ENCODE data around the gene GPHB5. TPM values are rescaled to one million over a fixed set of nuclear protein-coding genes. Genes with fewer than 3 reads are reported as not detected.

The GPHB5 gene
- total RNA-seq, 4 donors from 2014 or later, result not detected

DNA sequence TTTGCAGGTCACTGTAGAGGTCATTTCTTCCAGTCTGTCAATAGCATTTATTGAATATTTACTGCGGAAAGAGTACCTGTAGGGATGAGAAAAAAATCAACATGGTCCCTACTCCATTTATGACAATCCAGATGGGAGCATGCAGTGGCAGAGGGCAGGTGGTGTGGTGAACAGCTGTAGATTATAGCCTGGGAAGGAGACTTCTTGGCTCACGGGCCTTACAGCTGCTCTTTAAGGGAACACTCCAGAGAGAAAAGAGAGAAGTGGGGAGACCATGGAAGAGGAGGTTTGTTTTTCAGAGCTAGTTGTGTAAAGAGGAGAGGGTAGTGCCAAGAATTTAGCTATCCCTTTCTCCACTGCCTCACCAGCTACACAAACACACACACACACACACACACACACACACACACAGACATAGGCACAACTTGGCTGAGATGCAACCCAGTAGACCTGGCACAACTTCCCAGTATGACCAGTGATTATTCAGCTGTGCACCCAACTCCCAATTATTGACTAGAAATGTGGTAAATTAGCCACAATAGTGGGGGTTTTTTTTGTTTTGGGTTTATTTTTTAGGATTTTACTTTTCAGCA, 41.0 kb downstream of the GPHB5 start:
- WGBS, 2 donors (ENCODE audit: low coverage in 1 of 2), result 17 to 42% methylated on average over 2 of the region's 2 CpGs
- in situ Hi-C loops (cut with MboI; ENCODE audit: low pct_ligation_motif_present in 1 of 4, low pct_unique_long_range_greater_than_20kb in 1 of 4, low sequenced_read_pairs in 3 of 4) (loop anchor here in 3 of 4 donors (10.0 to 25.0 kb wide), 2 partner anchors 103 to 1115 kb away; no protein-coding TSS in a partner anchor), intact Hi-C loops (cut with DNase I; ENCODE audit: low total_unique reads) (loop anchor here (2.0 kb wide), 1 partner anchor 103 kb away; no protein-coding TSS in a partner anchor)
- DNase-seq, result no peak
- H3K9me3 ChIP-seq, result no peaks in the 10 kb centered on the region
- no peaks in the 10 kb centered on the region for H3K27me3 ChIP-seq
- no peak overlapping the region for H3K27ac ChIP-seq
- H3K36me3 ChIP-seq, result no peaks in the 10 kb centered on the region
- no peaks in the 10 kb centered on the region for H3K4me1 ChIP-seq
- no peak overlapping the region for H3K4me3 ChIP-seq
- TF ChIP-seq, protein P1, sequence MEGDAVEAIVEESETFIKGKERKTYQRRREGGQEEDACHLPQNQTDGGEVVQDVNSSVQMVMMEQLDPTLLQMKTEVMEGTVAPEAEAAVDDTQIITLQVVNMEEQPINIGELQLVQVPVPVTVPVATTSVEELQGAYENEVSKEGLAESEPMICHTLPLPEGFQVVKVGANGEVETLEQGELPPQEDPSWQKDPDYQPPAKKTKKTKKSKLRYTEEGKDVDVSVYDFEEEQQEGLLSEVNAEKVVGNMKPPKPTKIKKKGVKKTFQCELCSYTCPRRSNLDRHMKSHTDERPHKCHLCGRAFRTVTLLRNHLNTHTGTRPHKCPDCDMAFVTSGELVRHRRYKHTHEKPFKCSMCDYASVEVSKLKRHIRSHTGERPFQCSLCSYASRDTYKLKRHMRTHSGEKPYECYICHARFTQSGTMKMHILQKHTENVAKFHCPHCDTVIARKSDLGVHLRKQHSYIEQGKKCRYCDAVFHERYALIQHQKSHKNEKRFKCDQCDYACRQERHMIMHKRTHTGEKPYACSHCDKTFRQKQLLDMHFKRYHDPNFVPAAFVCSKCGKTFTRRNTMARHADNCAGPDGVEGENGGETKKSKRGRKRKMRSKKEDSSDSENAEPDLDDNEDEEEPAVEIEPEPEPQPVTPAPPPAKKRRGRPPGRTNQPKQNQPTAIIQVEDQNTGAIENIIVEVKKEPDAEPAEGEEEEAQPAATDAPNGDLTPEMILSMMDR (IDR thresholded peaks at IDR 0.05), result no peak
- TF ChIP-seq POLR2A (IDR thresholded peaks at IDR 0.05) (no peak), EP300 (IDR thresholded peaks at IDR 0.05; ENCODE audit: low read depth) (no peak), POLR2AphosphoS5 (IDR thresholded peaks at IDR 0.05) (no peak)

- Histone ChIP-seq H3K9me3 (no peaks in the 10 kb centered on the region), H3K4me3 (no peak overlapping the region), H3K27me3 (no peaks in the 10 kb centered on the region), H3K27ac (no peak overlapping the region), H3K36me3 (no peaks in the 10 kb centered on the region), H3K4me1 (no peaks in the 10 kb centered on the region)
- 37 to 47% methylated on average over 5 of the region's 5 CpGs for whole genome bisulfite sequencing, 2 donors (ENCODE audit: low coverage in 1 of 2)
- DNase-seq, result no peak
- in situ Hi-C loops (cut with MboI; ENCODE audit: low pct_ligation_motif_present in 1 of 4, low pct_unique_long_range_greater_than_20kb in 1 of 4, low sequenced_read_pairs in 3 of 4) (loop anchor here in 3 of 4 donors (10.0 to 25.0 kb wide), 2 partner anchors 102 to 1114 kb away; no protein-coding TSS in a partner anchor), intact Hi-C loops (cut with DNase I; ENCODE audit: low total_unique reads) (loop anchor here (2.0 kb wide), 1 partner anchor 102 kb away; no protein-coding TSS in a partner anchor)
- no peak for TF ChIP-seq POLR2AphosphoS5 (IDR thresholded peaks at IDR 0.05)
- no peak for TF ChIP-seq POLR2A (IDR thresholded peaks at IDR 0.05)
- TF ChIP-seq EP300 (IDR thresholded peaks at IDR 0.05; ENCODE audit: low read depth), result no peak
- TF ChIP-seq, protein P1 (IDR thresholded peaks at IDR 0.05), result peak; percentile 67 to 79 (median 69)
These were observed 42.0 kb downstream of the GPHB5 start for GRCh38 chr14:63276492-63277342.

DNA sequence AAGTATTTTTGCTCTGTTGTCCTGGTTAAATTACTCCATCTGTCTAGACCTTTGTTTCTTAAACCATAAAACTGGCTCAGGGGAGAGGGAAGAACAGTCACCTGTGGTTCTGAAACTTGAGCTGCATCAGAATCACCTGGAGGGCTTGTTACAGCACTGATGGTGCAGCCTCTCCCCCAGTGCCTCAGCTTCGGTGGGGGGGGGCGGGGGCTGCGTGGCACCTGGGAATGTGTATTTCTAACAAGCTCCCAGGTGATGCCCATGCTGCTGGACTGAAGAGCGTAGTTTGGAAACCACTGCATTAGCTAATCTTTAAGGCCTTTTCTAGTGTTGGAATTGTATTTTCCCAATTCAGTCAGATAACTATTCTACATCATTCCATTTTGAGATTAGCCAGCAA, 42.7 kb downstream of the GPHB5 start:
- intact Hi-C loops (cut with DNase I; ENCODE audit: low total_unique reads), result loop anchor here (2.0 kb wide), 1 partner anchor 101 kb away; no protein-coding TSS in a partner anchor
- TF ChIP-seq POLR2A (IDR thresholded peaks at IDR 0.05) (no peak), POLR2AphosphoS5 (IDR thresholded peaks at IDR 0.05) (no peak), EP300 (IDR thresholded peaks at IDR 0.05; ENCODE audit: low read depth) (no peak)
- TF ChIP-seq, protein P1 (IDR thresholded peaks at IDR 0.05), result no peak
- Histone ChIP-seq H3K9me3 (no peaks in the 10 kb centered on the region), H3K36me3 (no peaks in the 10 kb centered on the region), H3K4me3 (no peak overlapping the region), H3K4me1 (no peaks in the 10 kb centered on the region), H3K27ac (no peak overlapping the region), H3K27me3 (no peaks in the 10 kb centered on the region)
- DNase-seq, result no peak
- in situ Hi-C loops (cut with MboI; ENCODE audit: low pct_ligation_motif_present in 1 of 4, low pct_unique_long_range_greater_than_20kb in 1 of 4, low sequenced_read_pairs in 3 of 4), result loop anchor here in 3 of 4 donors (10.0 to 25.0 kb wide), 2 partner anchors 101 to 1114 kb away; no protein-coding TSS in a partner anchor
- WGBS, 2 donors (ENCODE audit: low coverage in 1 of 2), result 76% methylated on average over 4 of the region's 4 CpGs; no CpG with 5 or more reads in 1 of the 2 donors

DNA sequence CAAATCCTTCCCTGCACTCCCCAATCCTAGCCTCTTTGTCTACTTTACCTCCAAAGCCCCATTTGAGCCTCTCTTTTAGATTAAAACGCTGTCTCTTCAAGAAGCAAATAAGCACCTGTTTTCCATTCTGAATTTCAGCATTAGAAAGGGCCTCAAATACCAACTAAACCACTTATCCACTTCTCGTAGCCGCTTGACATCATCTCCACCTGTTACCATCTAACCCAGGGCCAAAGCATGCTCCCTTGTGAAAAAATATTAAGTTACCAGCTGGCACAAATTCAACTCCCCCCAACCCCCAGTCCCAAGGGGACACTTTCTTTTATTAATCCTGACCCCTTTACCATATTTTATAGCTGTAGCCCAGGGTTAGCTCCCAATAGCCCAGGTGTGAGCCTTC, 43.1 kb downstream of the GPHB5 start:
- 76 to 84% methylated on average over 3 of the region's 3 CpGs for WGBS, 2 donors (ENCODE audit: low coverage in 1 of 2)
- in situ Hi-C loops (cut with MboI; ENCODE audit: low pct_ligation_motif_present in 1 of 4, low pct_unique_long_range_greater_than_20kb in 1 of 4, low sequenced_read_pairs in 3 of 4), result loop anchor here in 3 of 4 donors (10.0 to 25.0 kb wide), 2 partner anchors 101 to 1113 kb away; no protein-coding TSS in a partner anchor
- H3K4me1 ChIP-seq, result no peaks in the 10 kb centered on the region
- no peaks in the 10 kb centered on the region for H3K9me3 ChIP-seq
- H3K27me3 ChIP-seq, result no peaks in the 10 kb centered on the region
- DNase-seq, result no peak
- H3K4me3 ChIP-seq, result no peak overlapping the region
- TF ChIP-seq POLR2A (IDR thresholded peaks at IDR 0.05), result no peak
- no peak for TF ChIP-seq EP300 (IDR thresholded peaks at IDR 0.05; ENCODE audit: low read depth)
- no peak for TF ChIP-seq POLR2AphosphoS5 (IDR thresholded peaks at IDR 0.05)
- TF ChIP-seq, protein P1 (IDR thresholded peaks at IDR 0.05), result no peak
- H3K36me3 ChIP-seq, result no peaks in the 10 kb centered on the region
- intact Hi-C loops (cut with DNase I; ENCODE audit: low total_unique reads), result loop anchor here (2.0 kb wide), 1 partner anchor 101 kb away; no protein-coding TSS in a partner anchor
- no peak overlapping the region for H3K27ac ChIP-seq

Measured in transverse colon (tissue), 4 donors.